GM12892 (cell line): ENCODE measurements around the gene RNF145.

Source experiments
- POLR2A ChIP-seq: IDR thresholded peaks from 2 replicates; pipeline ENCODE4 v1.6.1; 2011; ENCODE audit warnings: low read depth, low read length, control low read depth
- POLR2AphosphoS5 ChIP-seq: IDR thresholded peaks from 2 replicates; pipeline ENCODE4 v1.6.1; 2011; ENCODE audit warnings: low read depth, low read length, control low read depth
- TAF1 ChIP-seq: IDR thresholded peaks from 2 replicates; pipeline ENCODE4 v1.6.1; 2011; ENCODE audit warnings: low read depth, mild to moderate bottlenecking, control low read depth, low read length, borderline replicate concordance

- TF ChIP-seq POLR2A, result no peak
- TF ChIP-seq POLR2AphosphoS5, result no peak
- no peak for TF ChIP-seq TAF1
These were observed 62.5 kb downstream of the RNF145 start for GRCh38 chr5:159146839-159147238.
